ENCODE measurements around the gene PLTP.

- no peak for TF ChIP-seq CTCF (IDR thresholded peaks at IDR 0.05; ENCODE audit: borderline replicate concordance, extremely low read depth, low read length, poor library complexity, severe bottlenecking)
- TF ChIP-seq EZH2 (IDR thresholded peaks at IDR 0.05; ENCODE audit: borderline replicate concordance, low read depth, low read length, severe bottlenecking) = no peak
Observed at GRCh38 chr20:45952861-45953260, 40.9 kb upstream of the PLTP start.

Measured in DND-41 (cell line).